ENCODE results near the gene PPIH.
"Not testable (repeated sequence)": the region's sequence is repeated elsewhere in the genome, so short reads cannot be mapped to it uniquely, and the experiment has no call there.

PPIH gene

DNA sequence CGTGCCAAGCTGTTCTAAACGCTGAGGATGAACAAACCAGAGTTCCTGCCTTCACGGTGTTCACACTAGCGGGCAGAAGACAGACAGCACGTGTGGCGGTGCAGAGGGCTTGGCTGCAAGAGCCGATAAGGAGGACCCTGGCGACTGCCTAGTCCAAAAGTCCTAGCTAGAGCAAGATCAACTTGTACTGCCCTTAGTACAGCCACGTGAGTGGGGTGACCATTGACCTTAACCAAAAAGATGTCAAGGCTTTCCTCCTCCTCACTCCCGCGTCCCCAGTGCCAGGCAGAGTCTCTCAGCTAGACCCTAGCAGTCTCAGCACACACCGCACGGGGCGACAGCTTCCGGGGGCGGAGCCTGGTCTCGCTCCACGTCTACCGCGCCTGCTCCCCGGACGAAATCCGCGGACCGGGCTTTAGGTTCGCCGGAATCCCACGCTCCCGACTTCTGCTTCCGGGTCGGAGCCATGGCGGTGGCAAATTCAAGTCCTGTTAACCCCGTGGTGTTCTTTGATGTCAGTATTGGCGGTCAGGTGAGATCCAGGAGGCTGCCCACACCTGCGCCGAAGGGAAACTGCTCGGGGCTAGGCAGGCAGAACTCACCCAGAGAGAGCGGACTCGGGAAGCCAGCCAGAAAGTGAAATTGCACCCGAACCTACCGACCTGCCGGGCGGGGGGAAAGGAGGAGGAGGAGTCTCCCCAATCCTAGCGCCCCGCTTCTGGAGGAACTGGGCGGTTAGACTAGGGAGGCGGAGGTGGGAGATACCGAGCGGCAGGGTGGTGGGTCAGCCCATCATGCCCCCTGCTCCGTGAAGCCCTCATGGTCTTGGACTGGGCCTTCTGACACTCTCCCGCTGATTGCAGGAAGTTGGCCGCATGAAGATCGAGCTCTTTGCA lies at the start of gene PPIH:
Gene PPIH, plus strand, starts transcription at position 443 of the 896 bp plus-strand sequence. Its CDS starts 24 bp downstream, at position 467.
- peak; percentile 67 for DNase-seq (ENCODE audit: low read depth, low spot score)

DNA sequence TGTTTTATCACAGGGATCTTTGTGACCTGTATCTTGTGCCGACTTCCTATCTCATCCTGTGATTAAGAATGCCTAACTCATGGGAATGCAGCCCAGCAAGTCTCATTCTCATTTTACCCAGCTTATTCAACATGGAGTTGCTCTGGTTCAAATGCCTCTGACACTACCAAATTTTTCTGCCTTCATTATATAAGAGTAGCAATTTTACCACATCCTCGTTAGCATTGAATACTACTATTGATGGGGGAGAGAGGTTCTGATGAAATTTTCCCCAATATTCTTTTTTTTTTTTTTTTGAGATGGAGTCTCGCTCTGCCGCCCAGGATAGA lies 44.5 kb upstream of the PPIH start:
- no peak for DNase-seq (ENCODE audit: low read depth, low spot score)

GRCh38 chr1:42618866-42619265 lies 39.4 kb upstream of the PPIH start:
- DNase-seq (ENCODE audit: low read depth, low spot score): no peak

GRCh38 chr1:42620307-42620706 lies 37.9 kb upstream of the PPIH start:
- DNase-seq (ENCODE audit: low read depth, low spot score): no peak

GRCh38 chr1:42621180-42621579 lies 37.0 kb upstream of the PPIH start:
- not testable (repeated sequence) for DNase-seq (ENCODE audit: low read depth, low spot score)

GRCh38 chr1:42627205-42627604 lies 31.0 kb upstream of the PPIH start:
- not testable (repeated sequence) for DNase-seq (ENCODE audit: low read depth, low spot score)

GRCh38 chr1:42639116-42639515 lies 19.1 kb upstream of the PPIH start:
- no peak for DNase-seq (ENCODE audit: low read depth, low spot score)

GRCh38 chr1:42646056-42646455 lies 12.2 kb upstream of the PPIH start:
- DNase-seq (ENCODE audit: low read depth, low spot score): no peak

GRCh38 chr1:42657201-42657600 lies 1.0 kb upstream of the PPIH start:
- no peak for DNase-seq (ENCODE audit: low read depth, low spot score)

DNA sequence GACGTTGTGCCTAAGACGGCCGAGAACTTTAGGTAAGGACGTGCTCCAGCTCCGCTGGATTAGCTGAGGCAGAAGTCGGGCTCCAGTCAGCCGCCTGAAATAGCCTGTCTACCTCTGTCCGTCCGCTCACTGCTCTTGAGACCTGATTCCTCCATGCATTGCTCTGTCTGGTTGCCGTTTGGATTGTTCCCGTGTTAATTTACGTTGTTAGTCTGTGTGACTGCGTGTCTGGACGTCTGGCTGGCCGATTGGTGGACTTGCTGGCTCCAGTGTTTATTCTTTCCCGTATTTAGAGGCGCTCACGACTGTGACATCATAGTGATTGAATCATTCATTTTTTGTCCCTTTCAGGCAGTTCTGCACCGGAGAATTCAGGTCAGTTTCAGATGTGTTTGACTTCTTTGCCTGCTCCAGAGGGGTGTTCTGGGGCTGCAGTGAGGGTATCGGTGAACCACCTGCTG lies 684 bp downstream of the PPIH start:
- no peak for DNase-seq (ENCODE audit: low read depth, low spot score)

GRCh38 chr1:42660907-42661500 lies 2.8 kb downstream of the PPIH start:
- no peak for DNase-seq (ENCODE audit: low read depth, low spot score)

- DNase-seq (ENCODE audit: low read depth, low spot score): no peak
Measured at GRCh38 chr1:42669936-42670335, 11.7 kb downstream of the PPIH start.

- DNase-seq (ENCODE audit: low read depth, low spot score): no peak
Measured at GRCh38 chr1:42670425-42670824, 12.2 kb downstream of the PPIH start.

DNA sequence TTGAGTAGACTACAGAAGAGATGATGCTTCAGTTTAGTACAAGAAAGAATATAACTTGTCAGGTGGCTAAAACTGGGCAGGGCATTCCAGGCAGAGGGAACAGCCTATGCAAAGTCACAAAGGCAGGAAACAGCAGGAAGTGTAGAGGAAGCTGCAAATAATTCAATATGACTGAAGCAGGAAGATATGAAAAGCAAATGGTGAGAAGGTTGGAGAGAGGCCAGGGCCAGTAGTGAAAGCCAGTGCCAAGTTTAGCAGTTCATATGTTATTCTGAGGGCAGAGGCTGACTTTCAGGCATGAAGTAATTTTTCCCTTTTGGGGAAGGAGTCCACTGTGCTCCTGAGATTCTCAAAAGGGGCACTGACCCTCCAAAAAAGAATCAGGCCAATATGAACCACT lies 16.0 kb downstream of the PPIH start:
- DNase-seq (ENCODE audit: low read depth, low spot score): no peak

DNA sequence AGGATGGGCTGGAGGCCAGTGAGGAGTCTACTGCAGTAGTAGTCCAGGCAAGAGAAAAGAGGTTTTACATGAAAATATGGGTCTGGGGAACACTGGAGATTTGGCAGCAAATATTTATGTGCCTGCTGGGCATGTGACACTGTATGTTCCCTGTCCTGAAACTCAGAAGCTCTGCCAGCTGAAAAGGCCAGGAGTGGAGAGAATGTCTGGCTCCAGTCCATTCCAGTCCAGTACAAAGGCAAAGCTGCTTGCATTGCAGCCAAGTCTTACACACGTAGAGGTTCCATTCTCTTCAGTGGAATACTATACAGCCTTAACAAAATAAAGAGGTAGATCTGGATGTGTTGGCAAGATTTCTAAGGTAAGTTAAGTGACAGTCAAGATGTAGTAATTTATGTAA lies 16.5 kb downstream of the PPIH start:
- DNase-seq (ENCODE audit: low read depth, low spot score): no peak

GRCh38 chr1:42675467-42675866 lies 17.2 kb downstream of the PPIH start:
- DNase-seq (ENCODE audit: low read depth, low spot score): no peak

DNA sequence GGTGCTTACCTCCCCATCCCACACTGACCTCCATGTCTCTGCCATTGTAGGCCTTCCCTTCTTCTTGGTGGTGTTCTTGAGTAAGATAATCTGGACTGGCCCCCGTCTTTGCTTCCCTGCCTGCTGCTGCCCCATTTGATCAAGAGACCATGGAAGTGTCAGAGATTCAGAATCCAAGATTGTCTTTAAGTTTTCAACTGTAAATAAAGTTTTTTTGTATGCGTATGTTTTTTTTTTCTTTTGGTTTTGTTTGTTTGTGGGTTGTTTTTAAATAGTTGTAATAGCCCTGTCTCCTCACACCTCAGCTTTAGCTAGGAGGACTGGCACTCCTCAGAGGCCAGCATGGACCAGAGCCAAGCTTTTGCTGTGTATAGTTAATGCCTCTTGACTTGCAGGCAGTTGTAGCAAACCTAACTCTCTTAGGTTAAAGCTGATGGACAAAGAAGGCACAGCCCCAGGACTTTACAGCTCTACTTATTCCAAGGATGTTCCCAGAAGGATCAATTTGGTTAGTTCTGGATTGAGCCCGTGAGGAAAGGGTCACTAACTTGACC lies 18.4 kb downstream of the PPIH start:
- no peak for DNase-seq (ENCODE audit: low read depth, low spot score)

- DNase-seq (ENCODE audit: low read depth, low spot score): no peak
Measured at GRCh38 chr1:42679364-42679983, 21.3 kb downstream of the PPIH start.

GRCh38 chr1:42680055-42680454 lies 21.8 kb downstream of the PPIH start:
- no peak for DNase-seq (ENCODE audit: low read depth, low spot score)

GRCh38 chr1:42680921-42681683 lies 22.9 kb downstream of the PPIH start:
- no peak for DNase-seq (ENCODE audit: low read depth, low spot score)

GRCh38 chr1:42681741-42682483 lies 23.7 kb downstream of the PPIH start, which contains the start of gene YBX1:
Gene YBX1, plus strand, starts transcription at chr1:42682418. Its CDS starts 148 bp downstream, at chr1:42682566.
- peak; percentile 97 for DNase-seq (ENCODE audit: low read depth, low spot score)
